ENCODE measurements around the gene IL1RAPL2. TPM values are rescaled to one million over a fixed set of nuclear protein-coding genes. Genes with fewer than 3 reads are reported as not detected.

Gene IL1RAPL2
- total RNA-seq, 1 donor from 2014 or later = not detected

GRCh38 chrX:105723966-105724735 is 1158.2 kb downstream of the IL1RAPL2 start:
- no peaks in the 10 kb centered on the region for H3K4me1 Mint-ChIP-seq
- ChIA-PET POLR2A (no interaction called here), CTCF (no interaction called here)
- ATAC-seq (ENCODE audit: low read depth) = no peak
- no peak for TF ChIP-seq CTCF (IDR thresholded peaks at IDR 0.05)
- no peak overlapping the region for H3K27ac Mint-ChIP-seq
- H3K36me3 Mint-ChIP-seq (ENCODE audit: low read depth) = no peaks in the 10 kb centered on the region
- intact Hi-C loops (cut with micrococcal nuclease) = no loop called here
- no peak for DNase-seq
- no peak overlapping the region for H3K4me3 Mint-ChIP-seq
- H3K9me3 Mint-ChIP-seq = no peaks in the 10 kb centered on the region
- no peaks in the 10 kb centered on the region for H3K27me3 Mint-ChIP-seq

GRCh38 chrX:105725228-105725627 is 1159.2 kb downstream of the IL1RAPL2 start:
- CTCF ChIA-PET = no interaction called here
- no peak for TF ChIP-seq CTCF (IDR thresholded peaks at IDR 0.05)
- no peak for DNase-seq
- intact Hi-C loops (cut with micrococcal nuclease) = no loop called here
- H3K27me3 Mint-ChIP-seq = no peaks in the 10 kb centered on the region
- POLR2A ChIA-PET = no interaction called here
- no peaks in the 10 kb centered on the region for H3K4me1 Mint-ChIP-seq
- H3K9me3 Mint-ChIP-seq = no peaks in the 10 kb centered on the region
- H3K27ac Mint-ChIP-seq = no peak overlapping the region
- H3K4me3 Mint-ChIP-seq = no peak overlapping the region
- H3K36me3 Mint-ChIP-seq (ENCODE audit: low read depth) = no peaks in the 10 kb centered on the region
- no peak for ATAC-seq (ENCODE audit: low read depth)

- CTCF ChIA-PET = no interaction called here
- no peaks in the 10 kb centered on the region for H3K36me3 Mint-ChIP-seq (ENCODE audit: low read depth)
- POLR2A ChIA-PET = no interaction called here
- no peak for TF ChIP-seq CTCF (IDR thresholded peaks at IDR 0.05)
- peaks cover 7% of the 10 kb centered on the region for H3K9me3 Mint-ChIP-seq
- DNase-seq (no peak), ATAC-seq (ENCODE audit: low read depth) (no peak)
- no peak overlapping the region for H3K4me3 Mint-ChIP-seq
- intact Hi-C loops (cut with micrococcal nuclease) = no loop called here
- H3K4me1 Mint-ChIP-seq = no peaks in the 10 kb centered on the region
- no peaks in the 10 kb centered on the region for H3K27me3 Mint-ChIP-seq
- H3K27ac Mint-ChIP-seq = no peak overlapping the region
Observed at GRCh38 chrX:105738162-105738561, 1172.2 kb downstream of the IL1RAPL2 start.

GRCh38 chrX:105744291-105744690 is 1178.3 kb downstream of the IL1RAPL2 start:
- TF ChIP-seq CTCF (IDR thresholded peaks at IDR 0.05) = no peak
- Mint-ChIP-seq H3K36me3 (ENCODE audit: low read depth) (no peaks in the 10 kb centered on the region), H3K9me3 (peaks cover 7% of the 10 kb centered on the region), H3K27ac (no peak overlapping the region), H3K4me1 (no peaks in the 10 kb centered on the region), H3K27me3 (no peaks in the 10 kb centered on the region), H3K4me3 (no peak overlapping the region)
- no peak for ATAC-seq (ENCODE audit: low read depth)
- intact Hi-C loops (cut with micrococcal nuclease) = no loop called here
- DNase-seq = no peak
- CTCF ChIA-PET = no interaction called here
- POLR2A ChIA-PET = no interaction called here

- ATAC-seq (ENCODE audit: low read depth) (no peak), DNase-seq (no peak)
- intact Hi-C loops (cut with micrococcal nuclease) = no loop called here
- H3K27me3 Mint-ChIP-seq = no peaks in the 10 kb centered on the region
- POLR2A ChIA-PET = no interaction called here
- no peak overlapping the region for H3K4me3 Mint-ChIP-seq
- CTCF ChIA-PET = no interaction called here
- no peaks in the 10 kb centered on the region for H3K36me3 Mint-ChIP-seq (ENCODE audit: low read depth)
- peaks cover 7% of the 10 kb centered on the region for H3K9me3 Mint-ChIP-seq
- no peaks in the 10 kb centered on the region for H3K4me1 Mint-ChIP-seq
- TF ChIP-seq CTCF (IDR thresholded peaks at IDR 0.05) = no peak
- no peak overlapping the region for H3K27ac Mint-ChIP-seq
Observed at GRCh38 chrX:105744946-105745345, 1178.9 kb downstream of the IL1RAPL2 start.

Data from activated B cell treated with CpG ODN at 0.5 μM for 24 hours (primary cell).